SU-DHL-6 (cell line): ENCODE results near the gene FBN3.

Source experiments
- EZH2phosphoT487 ChIP-seq: fragments of 200-600 bp; sonication (generic), shearing (Covaris generic); conservative IDR thresholded peaks from 2 replicates; pipeline ENCODE4 v1.6.1; 2018; ENCODE audit warnings: mild to moderate bottlenecking, antibody characterized with exemption, low read length, moderate library complexity, mixed read lengths
- TF ChIP-seq, protein P1 (sequence below): fragments of 200-600 bp; sonication (generic); IDR thresholded peaks from one replicate; pipeline ENCODE4 v1.5.1; 2017; ENCODE audit warnings: antibody characterized with exemption, mild to moderate bottlenecking, low read length, moderate library complexity; ENCODE audit not compliant: insufficient read depth, poor library complexity, severe bottlenecking

DNA sequence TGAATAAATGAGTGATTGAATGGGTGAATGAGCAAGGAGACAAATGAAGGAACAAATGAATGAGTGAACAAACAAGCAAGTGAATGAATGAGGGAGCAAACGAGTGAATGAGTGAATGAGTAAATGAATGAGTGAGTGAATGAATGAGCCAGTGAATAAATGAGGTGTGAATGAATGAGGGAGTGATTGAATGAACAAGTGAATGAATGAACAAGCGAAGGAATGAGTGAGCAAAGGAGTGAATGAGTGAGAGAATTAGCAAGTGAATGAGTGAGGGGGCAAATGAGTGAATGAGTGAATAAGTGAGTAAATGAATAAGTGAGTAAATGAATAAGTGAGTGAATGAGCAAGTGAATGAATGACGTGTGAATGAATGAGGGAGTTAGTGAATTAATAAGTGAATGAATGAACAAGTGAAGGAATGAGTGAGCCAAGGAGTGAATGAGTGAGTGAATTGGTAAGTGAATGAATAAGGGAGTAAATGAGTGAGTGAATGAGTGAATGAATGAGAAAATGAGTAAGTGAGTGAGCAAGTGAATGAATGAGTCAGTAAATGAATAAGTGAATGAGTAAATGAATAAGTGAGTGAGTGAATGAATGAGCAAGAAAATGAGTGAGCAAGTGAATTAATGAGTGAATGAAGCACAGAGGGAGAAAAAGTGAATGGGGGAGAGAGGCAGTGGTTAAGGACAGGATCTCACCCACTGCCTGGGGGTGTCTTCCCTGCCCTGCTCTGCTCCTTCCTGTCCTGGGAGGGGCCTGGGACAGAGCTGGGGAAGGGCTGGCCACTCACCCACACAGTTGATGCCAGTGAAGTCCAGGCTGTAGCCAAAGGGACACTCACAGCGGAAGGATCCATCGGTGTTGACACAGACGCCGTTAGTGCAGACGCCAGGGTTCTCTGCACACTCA is 60.4 kb downstream of the FBN3 start:
- TF ChIP-seq, protein P1, sequence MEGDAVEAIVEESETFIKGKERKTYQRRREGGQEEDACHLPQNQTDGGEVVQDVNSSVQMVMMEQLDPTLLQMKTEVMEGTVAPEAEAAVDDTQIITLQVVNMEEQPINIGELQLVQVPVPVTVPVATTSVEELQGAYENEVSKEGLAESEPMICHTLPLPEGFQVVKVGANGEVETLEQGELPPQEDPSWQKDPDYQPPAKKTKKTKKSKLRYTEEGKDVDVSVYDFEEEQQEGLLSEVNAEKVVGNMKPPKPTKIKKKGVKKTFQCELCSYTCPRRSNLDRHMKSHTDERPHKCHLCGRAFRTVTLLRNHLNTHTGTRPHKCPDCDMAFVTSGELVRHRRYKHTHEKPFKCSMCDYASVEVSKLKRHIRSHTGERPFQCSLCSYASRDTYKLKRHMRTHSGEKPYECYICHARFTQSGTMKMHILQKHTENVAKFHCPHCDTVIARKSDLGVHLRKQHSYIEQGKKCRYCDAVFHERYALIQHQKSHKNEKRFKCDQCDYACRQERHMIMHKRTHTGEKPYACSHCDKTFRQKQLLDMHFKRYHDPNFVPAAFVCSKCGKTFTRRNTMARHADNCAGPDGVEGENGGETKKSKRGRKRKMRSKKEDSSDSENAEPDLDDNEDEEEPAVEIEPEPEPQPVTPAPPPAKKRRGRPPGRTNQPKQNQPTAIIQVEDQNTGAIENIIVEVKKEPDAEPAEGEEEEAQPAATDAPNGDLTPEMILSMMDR = no peak
- TF ChIP-seq EZH2phosphoT487 = no peak
